A204.1 (cell line): ENCODE results near the gene PSD2.
A peak's percentile ranks its signal among the peaks of the same experiment; 100 is the strongest.

Experiments used
- FAIRE-seq: peaks from 2 replicates; lab custom pipeline; 2012; peaks lifted over from hg19 to GRCh38; lab: Jason Lieb, UNC

The PSD2 gene

GRCh38 chr5:139763930-139764791, 31.4 kb upstream of the PSD2 start:
- no peak for FAIRE-seq

- no peak for FAIRE-seq
Measured at GRCh38 chr5:139764886-139765408, 30.7 kb upstream of the PSD2 start.

DNA sequence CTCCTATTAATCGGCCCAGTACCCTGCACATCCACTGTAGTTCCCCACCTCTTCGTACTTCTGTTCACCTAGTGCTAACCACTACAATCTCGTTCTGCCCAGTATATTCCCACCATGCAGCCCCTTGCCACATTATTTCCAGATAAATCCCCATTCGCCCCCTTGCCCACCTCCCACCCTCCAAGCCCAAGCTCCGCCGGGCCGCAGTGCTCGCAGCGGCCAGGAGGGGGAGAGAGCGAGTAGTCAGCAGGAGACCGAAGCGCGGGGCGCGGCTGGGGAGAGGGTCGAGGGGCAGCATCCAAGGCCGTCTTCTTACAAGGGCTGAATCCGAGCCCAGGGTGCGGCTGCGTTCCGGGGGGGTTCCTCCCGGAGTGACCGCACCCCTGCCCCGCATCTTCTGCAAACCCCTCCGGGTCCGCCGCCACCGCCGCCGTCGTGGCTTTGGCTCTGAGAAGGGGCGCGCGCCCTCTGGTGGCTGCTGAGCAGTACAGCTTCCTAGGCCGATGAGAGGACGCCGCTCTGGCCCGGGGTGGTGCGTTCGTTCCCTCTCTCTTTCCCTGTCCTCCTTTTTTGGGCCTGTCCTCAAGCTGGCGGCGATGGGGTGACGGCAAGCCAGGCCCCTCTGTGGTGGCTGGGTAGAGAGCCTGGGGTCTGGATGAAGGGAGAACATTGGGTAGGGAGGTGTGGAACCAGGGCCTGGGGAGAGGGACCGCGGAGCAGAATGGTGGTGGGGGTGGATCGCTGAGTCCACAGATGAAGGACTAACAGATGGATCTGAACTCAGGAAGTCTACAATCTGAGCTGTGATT, 30.0 kb upstream of the PSD2 start:
- FAIRE-seq = no peak

DNA sequence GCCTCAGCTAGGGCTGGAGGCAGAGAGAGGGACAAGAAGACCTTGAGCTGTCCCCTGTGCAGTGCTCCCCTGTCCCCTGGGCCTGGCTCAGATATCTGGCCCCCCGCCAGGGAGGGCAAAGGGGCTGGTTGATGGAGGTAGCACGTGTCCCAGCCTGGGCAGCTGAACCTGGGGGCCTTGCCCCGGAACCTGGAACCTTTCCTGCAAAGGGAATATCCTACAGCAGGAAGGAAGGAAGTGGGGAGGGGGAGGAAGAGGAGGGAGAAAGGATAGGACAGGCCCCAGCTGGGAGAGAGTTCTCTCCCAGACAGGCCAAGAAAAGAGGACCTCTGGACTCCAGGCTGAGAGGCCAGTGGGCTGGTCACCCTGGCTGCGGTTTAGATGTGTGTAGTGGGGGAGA, 27.6 kb upstream of the PSD2 start:
- FAIRE-seq = no peak

GRCh38 chr5:139768807-139769465, 26.7 kb upstream of the PSD2 start:
- no peak for FAIRE-seq

- FAIRE-seq = no peak
Measured at GRCh38 chr5:139769477-139769876, 26.1 kb upstream of the PSD2 start.

GRCh38 chr5:139770722-139771121, 24.9 kb upstream of the PSD2 start:
- FAIRE-seq = no peak

- no peak for FAIRE-seq
Measured at GRCh38 chr5:139772089-139772791, 23.4 kb upstream of the PSD2 start.

- FAIRE-seq = no peak
Measured at GRCh38 chr5:139772927-139773690, 22.5 kb upstream of the PSD2 start.

GRCh38 chr5:139774980-139775661, 20.5 kb upstream of the PSD2 start:
- FAIRE-seq = no peak

DNA sequence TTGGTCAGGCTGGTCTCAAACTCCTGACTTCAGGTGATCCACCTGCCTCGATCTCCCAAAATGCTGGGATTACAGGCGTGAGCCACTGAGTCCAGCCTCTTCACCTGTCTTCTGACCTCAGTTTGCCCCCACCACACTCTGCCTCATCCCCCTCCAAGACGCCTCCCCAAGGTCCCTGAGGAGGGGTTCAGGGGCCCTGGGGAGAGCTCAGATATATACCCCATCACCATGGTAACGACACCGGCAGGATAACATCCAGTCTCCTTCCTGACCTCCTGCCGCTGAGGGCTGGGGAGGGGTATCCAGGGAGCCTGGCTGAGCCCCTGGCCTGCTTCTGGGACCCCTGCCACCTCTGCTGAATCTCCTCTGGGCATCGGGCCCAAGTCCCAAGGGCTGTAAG, 19.7 kb upstream of the PSD2 start:
- FAIRE-seq = no peak

GRCh38 chr5:139776861-139777260, 18.7 kb upstream of the PSD2 start:
- no peak for FAIRE-seq

- no peak for FAIRE-seq
Measured at GRCh38 chr5:139783436-139783965, 12.1 kb upstream of the PSD2 start.

- no peak for FAIRE-seq
Measured at GRCh38 chr5:139784488-139784887, 11.1 kb upstream of the PSD2 start.

DNA sequence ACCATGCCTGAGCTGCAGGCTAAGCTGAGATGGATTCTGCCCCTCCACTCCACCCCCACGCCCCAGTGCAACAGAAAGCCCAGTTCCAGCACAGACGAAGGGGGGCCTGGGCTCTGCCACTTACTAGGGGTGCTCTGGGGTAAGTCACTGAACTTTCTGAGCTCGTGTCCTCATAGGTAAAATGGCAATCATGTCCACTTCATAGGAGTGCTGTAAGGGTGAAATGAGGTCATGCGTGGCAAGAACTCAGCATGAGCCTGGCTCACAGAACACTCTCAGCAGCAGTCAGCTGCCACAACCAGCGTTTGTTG, 8.4 kb upstream of the PSD2 start:
- no peak for FAIRE-seq

GRCh38 chr5:139787568-139788293, 7.9 kb upstream of the PSD2 start:
- FAIRE-seq = peak; percentile 43

DNA sequence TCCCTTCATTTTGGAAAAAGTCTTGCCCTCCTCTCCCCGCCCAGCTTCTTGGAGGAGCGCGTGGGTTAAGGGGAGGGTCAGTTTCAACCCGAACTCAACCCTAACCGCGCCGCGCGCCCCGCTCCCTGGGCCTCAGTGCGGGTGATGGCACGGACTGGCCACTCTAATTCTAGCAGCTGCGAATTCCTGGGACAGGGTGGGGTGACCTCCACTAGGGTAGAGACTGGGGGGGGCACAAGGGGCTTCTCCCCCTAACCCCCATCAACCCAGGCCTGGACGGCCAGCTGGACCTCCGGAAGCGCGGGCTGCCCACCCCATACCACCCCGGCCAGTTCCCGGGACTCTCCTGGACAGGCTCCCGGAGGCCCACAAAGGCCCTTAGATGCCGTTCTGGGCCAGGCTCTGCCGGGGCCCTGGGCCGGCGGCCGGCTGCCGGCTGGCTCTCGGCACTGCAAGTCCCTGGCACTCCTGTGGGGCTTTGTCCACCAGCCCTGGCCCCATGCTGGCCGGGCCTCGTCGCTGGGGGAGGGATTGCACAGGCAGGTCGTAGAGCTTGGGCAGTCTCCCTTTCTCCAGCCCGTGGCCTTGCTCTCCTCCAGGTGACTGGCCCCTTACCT, 7.2 kb upstream of the PSD2 start:
- no peak for FAIRE-seq

GRCh38 chr5:139789116-139789844, 6.3 kb upstream of the PSD2 start:
- no peak for FAIRE-seq

DNA sequence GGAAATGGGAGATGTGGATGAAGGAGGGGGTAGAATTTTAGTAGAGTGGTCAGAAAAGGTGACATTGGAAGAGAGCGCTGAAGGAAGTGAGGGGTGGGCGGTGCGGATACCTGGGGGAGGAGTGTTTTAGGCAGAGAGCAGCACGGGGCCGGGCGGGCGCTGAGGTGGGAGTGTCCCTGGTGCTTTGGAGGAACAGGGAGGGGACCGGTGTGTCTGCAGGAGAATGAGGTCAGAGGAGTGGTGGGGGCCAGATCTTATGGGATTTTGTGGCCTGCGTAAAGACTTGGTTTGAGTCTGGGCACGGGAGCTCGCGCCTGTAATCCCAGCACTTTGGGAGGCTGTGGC, 5.8 kb upstream of the PSD2 start:
- FAIRE-seq = no peak
